ENCODE data around the gene AKR1E2.

- no peak for TF ChIP-seq EZH2 (IDR thresholded peaks at IDR 0.05; ENCODE audit: insufficient read depth, poor library complexity, severe bottlenecking)
- TF ChIP-seq EZH2phosphoT487 (IDR thresholded peaks at IDR 0.05; ENCODE audit: insufficient read depth, low read depth) = no peak
Measured at GRCh38 chr10:4851846-4852245, 25.8 kb downstream of the AKR1E2 start.

Measured in GM23248 (cell line).